Cardiac muscle cell (in vitro differentiated cells and primary cell): ENCODE results near the gene TPRG1L. TPM values are rescaled to one million over a fixed set of nuclear protein-coding genes. Genes with fewer than 3 reads are reported as not detected.

ENCODE experiments used
- DNase-seq, 2 donors: peaks; one replicate each; pipeline versions ENCODE4 v3.0.0 to v3.0.0-alpha.2; 2010 to 2017; ENCODE audit warnings: low read depth in 1 of 2, low spot score in 1 of 2
- H3K27ac ChIP-seq: fragments of 200-600 bp; sonication (generic); 2 replicates; pipeline ENCODE4 v1.5.1; 2016
- H3K27me3 ChIP-seq: fragments of 200-600 bp; sonication (generic); 2 replicates; pipeline ENCODE4 v1.6.0; 2016; ENCODE audit warnings: control low read depth
- H3K36me3 ChIP-seq: fragments of 200-600 bp; sonication (generic); 2 replicates; pipeline ENCODE4 v1.5.1; 2016; ENCODE audit warnings: control low read depth
- H3K4me1 ChIP-seq: fragments of 200-600 bp; sonication (generic); 2 replicates; pipeline ENCODE4 v1.8.1; 2017; ENCODE audit warnings: low read depth, mild to moderate bottlenecking, mixed run types
- H3K4me3 ChIP-seq: fragments of 200-600 bp; sonication (generic); 2 replicates; pipeline ENCODE4 v1.5.1; 2016; ENCODE audit warnings: mild to moderate bottlenecking
- H3K9me3 ChIP-seq: fragments of 200-600 bp; sonication (generic); 2 replicates; pipeline ENCODE4 v1.5.1; 2017; ENCODE audit warnings: low read depth, mild to moderate bottlenecking, control low read depth
- CTCF ChIP-seq: IDR thresholded peaks from 2 replicates; pipeline ENCODE4 v1.5.1; 2012; ENCODE audit warnings: low read depth, mild to moderate bottlenecking, low read length
- polyA plus RNA-seq: library from polyadenylated mRNA; unstranded; fragments of >200 nt; fragmentation: Nextera tagmentation; extraction: Ambion mirVana; gene quantifications from 2 replicates; pipeline ENCODE4 v1.2.1, GENCODE V29; 2016
- total RNA-seq: library from RNA; depleted of rRNA; stranded (reverse); fragments of >200 nt; gene quantifications from 2 replicates; pipeline ENCODE4 v1.2.3, GENCODE V29; 2016

Gene TPRG1L
- total and polyA plus RNA-seq, 2 experiments from 2014 or later, result 9.3 to 32.3 TPM

GRCh38 chr1:3630914-3631313 is 6.1 kb downstream of the TPRG1L start:
- Histone ChIP-seq H3K27ac (no peak overlapping the region), H3K36me3 (peaks cover 33% of the 10 kb centered on the region), H3K27me3 (no peaks in the 10 kb centered on the region), H3K9me3 (no peaks in the 10 kb centered on the region), H3K4me1 (peaks cover under 1% of the 10 kb centered on the region), H3K4me3 (no peak overlapping the region)
- no peak for TF ChIP-seq CTCF
- no peak for DNase-seq

GRCh38 chr1:3631320-3632260 is 6.8 kb downstream of the TPRG1L start:
- Histone ChIP-seq H3K4me1 (no peaks in the 10 kb centered on the region), H3K9me3 (no peaks in the 10 kb centered on the region), H3K4me3 (no peak overlapping the region), H3K36me3 (peaks cover 39% of the 10 kb centered on the region), H3K27ac (no peak overlapping the region), H3K27me3 (no peaks in the 10 kb centered on the region)
- no peak for TF ChIP-seq CTCF
- no peak for DNase-seq

- Histone ChIP-seq H3K27ac (no peak overlapping the region), H3K36me3 (peaks cover 40% of the 10 kb centered on the region), H3K27me3 (no peaks in the 10 kb centered on the region), H3K4me3 (no peak overlapping the region), H3K9me3 (no peaks in the 10 kb centered on the region), H3K4me1 (no peaks in the 10 kb centered on the region)
- TF ChIP-seq CTCF, result no peak
- no peak for DNase-seq
Observed at GRCh38 chr1:3632298-3632697, 7.5 kb downstream of the TPRG1L start.

- H3K4me3 ChIP-seq, result no peak overlapping the region
- H3K9me3 ChIP-seq, result no peaks in the 10 kb centered on the region
- no peaks in the 10 kb centered on the region for H3K4me1 ChIP-seq
- H3K36me3 ChIP-seq, result peaks cover 35% of the 10 kb centered on the region
- TF ChIP-seq CTCF, result no peak
- DNase-seq, result no peak
- no peak overlapping the region for H3K27ac ChIP-seq
- H3K27me3 ChIP-seq, result no peaks in the 10 kb centered on the region
Observed at GRCh38 chr1:3632716-3633343, 8.0 kb downstream of the TPRG1L start.

GRCh38 chr1:3633344-3634058 is 8.7 kb downstream of the TPRG1L start:
- H3K36me3 ChIP-seq, result peaks cover 35% of the 10 kb centered on the region
- no peaks in the 10 kb centered on the region for H3K27me3 ChIP-seq
- H3K27ac ChIP-seq, result no peak overlapping the region
- H3K9me3 ChIP-seq, result no peaks in the 10 kb centered on the region
- H3K4me1 ChIP-seq, result no peaks in the 10 kb centered on the region
- H3K4me3 ChIP-seq, result no peak overlapping the region
- TF ChIP-seq CTCF, result no peak
- DNase-seq, result no peak
